Epithelial cell of proximal tubule (primary cell): ENCODE measurements around the gene ADCY3. TPM values are rescaled to one million over a fixed set of nuclear protein-coding genes. Genes with fewer than 3 reads are reported as not detected.

Source experiments
- DNase-seq: peaks from one replicate; pipeline ENCODE4 v3.0.0-alpha.2; 2011; ENCODE audit warnings: low read depth
- H3K4me3 ChIP-seq: 2 replicates; pipeline ENCODE4 v1.5.1; 2011; ENCODE audit warnings: low read depth, mild to moderate bottlenecking, low read length
- total RNA-seq: library from RNA; depleted of rRNA; stranded (reverse); fragments of >200 nt; gene quantifications from 2 replicates; pipeline ENCODE4 v1.2.3, GENCODE V29; 2015
- TF ChIP-seq, protein P1 (sequence below): conservative IDR thresholded peaks from 2 replicates; pipeline ENCODE4 v1.5.1; 2012; ENCODE audit warnings: low read depth, mild to moderate bottlenecking, low read length

The ADCY3 gene
- total RNA-seq, 1 donor from 2014 or later = 18.7 TPM

DNA sequence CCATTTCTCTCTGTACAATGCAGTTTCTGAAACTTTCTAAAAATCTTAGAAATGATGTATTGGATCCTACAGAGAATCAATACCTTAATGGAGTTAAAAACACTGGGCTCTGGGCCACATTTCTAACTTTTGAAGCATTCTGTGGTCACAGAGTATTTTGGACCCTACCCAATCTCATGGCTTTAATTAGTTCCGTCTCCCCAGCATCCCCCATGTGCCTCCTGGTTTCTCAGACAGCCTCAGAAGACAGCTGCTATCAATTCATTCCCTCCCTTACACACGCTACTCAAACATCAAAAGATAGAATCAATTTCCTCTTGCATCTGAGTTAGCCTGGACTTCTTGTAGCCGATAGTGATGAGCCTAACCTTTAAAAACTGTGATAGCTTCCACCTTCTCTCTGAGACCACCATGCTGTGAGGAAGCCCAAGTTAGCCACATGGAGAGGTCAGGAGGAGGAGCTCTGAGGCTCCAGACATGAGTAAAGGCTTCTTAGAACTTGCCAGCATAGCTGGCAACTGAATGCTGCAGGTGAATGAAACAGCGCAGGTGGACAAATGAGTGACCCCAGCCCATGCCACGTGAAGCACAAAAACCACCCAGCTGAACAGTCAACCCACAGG, 10.4 kb downstream of the ADCY3 start:
- H3K4me3 ChIP-seq = no peak overlapping the region
- TF ChIP-seq, protein P1, sequence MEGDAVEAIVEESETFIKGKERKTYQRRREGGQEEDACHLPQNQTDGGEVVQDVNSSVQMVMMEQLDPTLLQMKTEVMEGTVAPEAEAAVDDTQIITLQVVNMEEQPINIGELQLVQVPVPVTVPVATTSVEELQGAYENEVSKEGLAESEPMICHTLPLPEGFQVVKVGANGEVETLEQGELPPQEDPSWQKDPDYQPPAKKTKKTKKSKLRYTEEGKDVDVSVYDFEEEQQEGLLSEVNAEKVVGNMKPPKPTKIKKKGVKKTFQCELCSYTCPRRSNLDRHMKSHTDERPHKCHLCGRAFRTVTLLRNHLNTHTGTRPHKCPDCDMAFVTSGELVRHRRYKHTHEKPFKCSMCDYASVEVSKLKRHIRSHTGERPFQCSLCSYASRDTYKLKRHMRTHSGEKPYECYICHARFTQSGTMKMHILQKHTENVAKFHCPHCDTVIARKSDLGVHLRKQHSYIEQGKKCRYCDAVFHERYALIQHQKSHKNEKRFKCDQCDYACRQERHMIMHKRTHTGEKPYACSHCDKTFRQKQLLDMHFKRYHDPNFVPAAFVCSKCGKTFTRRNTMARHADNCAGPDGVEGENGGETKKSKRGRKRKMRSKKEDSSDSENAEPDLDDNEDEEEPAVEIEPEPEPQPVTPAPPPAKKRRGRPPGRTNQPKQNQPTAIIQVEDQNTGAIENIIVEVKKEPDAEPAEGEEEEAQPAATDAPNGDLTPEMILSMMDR = no peak
- DNase-seq = no peak

DNA sequence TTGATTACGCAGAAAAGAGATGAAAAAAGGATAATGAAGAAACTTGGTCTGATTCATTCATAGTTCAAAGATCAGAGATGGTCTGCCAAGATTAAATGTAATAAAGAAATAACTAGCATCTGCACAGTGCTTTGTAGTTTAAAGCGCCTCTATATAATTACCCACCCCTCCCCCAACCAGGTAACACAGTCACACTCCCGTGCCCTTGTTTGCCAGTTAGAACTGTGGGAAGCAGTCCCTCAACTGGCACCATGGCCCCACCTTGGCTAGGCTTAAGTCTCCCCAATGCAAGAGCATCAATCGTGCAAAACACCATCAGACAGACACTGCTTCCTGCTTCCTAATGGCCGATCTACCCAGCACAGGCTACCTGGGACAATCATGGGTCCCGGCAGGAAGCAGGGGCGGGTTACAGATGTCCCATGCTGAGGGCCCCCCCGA, 11.6 kb downstream of the ADCY3 start:
- TF ChIP-seq, protein P1 = no peak
- H3K4me3 ChIP-seq = no peak overlapping the region
- no peak for DNase-seq

DNA sequence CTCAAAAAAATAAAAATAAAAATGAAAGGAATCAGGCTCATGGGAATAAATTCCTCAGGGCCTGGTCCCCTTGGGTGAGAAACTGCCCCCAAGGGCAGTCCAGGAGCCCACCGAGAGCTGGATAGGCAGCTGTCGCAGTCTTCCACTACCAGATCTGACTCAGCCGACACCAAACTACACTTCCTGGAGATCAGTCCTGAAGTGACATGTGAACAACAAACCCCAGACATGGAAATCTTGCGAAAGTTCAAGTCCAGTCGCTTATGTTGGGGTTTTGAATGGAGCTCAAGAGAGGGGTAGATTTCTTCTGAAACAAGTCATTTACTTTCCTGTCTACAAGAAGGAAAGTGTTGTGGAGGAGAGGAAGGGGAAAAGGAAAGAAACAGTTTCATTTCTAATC, 12.9 kb downstream of the ADCY3 start:
- TF ChIP-seq, protein P1 = no peak
- no peak for DNase-seq
- H3K4me3 ChIP-seq = no peak overlapping the region

DNA sequence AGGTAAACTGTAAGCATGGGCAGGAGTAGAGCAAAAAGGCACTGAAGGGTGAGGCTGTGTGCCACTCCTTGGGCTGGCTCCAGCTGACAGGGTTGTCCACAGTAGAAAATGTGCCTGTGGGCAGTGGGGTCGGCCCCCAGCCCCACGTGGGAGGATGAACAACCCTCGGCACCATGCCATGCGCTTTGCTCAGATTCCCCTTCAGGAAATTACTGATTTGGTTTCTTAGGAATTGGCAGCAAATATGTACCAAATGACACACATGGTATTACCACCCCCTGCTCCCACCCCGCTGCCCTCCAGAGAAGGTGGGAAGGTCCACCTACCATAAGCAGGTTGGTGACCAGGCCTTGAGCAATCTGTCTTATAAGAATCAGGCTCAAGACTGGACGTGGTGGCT, 13.6 kb downstream of the ADCY3 start:
- TF ChIP-seq, protein P1 = no peak
- no peak for DNase-seq
- no peak overlapping the region for H3K4me3 ChIP-seq

DNA sequence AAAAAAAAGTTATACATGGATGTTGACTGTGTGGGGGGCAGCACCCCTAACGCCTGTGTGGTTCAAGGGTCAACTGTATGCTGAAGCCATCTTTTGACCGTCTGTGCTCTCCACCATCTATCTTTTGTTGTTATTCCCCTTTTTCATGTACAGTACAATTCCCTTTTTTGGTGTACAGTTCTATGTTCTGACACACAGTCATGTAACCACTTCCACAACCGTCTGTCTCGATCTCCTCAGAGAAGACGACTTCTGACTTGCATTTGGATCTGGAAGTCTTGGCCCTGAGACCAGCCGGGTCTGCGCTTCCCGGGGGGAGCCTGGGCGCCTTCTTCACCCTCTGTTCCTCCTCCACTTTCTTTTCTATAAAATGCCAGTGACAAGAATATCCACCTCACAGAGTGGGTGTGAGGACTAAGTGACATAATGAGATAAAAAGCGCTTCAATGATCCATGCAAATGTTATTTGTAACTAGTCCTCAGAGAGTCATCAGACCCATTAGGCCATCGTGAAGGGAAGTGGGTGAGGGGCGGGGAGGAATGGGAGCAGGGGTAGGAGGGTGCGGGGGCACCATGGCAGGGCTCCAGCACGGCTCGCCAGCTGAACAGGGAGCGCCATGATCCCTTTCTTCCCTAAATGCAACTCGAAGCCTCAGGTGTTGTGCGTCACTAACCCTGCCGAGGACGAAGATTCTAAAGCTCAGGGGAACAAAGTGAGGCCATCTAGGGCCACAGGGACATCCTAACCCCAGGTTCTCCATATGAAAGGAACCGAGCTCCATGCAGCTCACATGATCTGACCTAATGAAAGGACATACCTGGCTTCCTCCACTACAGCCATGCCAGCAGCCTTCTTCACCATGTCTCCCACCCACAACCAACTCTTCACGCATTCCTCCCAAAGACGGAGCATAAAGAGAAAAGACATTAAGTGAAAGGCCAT, 16.6 kb downstream of the ADCY3 start:
- TF ChIP-seq, protein P1 = no peak
- no peak overlapping the region for H3K4me3 ChIP-seq
- no peak for DNase-seq

DNA sequence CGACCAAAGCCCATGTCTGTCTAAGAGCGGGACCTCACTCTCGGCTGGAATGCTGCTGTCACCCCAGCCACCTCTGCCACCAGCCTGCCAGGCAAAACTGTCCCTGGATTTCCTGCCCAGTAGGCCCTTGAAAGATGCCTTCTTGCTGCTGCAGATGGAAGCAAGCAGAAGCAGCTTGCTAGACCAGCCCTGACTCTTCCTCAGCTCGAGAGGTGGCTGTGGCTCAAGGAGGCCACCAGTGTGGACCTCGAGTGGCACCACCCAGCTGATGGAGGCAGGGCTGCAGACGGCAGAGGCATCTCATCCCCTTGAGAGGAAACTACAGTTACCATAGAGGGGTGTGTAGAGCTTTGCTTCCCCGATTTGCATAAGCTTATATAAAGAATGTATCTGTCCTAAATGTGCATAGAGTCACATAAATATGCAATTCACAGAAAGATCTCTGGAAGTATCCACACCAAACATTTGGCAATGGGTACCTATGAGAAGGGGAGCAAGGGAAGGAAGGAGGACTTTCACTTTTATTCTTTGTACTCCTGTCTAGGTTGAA, 20.6 kb downstream of the ADCY3 start:
- DNase-seq = no peak
- no peak overlapping the region for H3K4me3 ChIP-seq
- TF ChIP-seq, protein P1 = no peak
